Measurements from ENCODE around the gene PSRC1.
"Not testable (repeated sequence)": the region's sequence is repeated elsewhere in the genome, so short reads cannot be mapped to it uniquely, and the experiment has no call there.

The PSRC1 gene

DNA sequence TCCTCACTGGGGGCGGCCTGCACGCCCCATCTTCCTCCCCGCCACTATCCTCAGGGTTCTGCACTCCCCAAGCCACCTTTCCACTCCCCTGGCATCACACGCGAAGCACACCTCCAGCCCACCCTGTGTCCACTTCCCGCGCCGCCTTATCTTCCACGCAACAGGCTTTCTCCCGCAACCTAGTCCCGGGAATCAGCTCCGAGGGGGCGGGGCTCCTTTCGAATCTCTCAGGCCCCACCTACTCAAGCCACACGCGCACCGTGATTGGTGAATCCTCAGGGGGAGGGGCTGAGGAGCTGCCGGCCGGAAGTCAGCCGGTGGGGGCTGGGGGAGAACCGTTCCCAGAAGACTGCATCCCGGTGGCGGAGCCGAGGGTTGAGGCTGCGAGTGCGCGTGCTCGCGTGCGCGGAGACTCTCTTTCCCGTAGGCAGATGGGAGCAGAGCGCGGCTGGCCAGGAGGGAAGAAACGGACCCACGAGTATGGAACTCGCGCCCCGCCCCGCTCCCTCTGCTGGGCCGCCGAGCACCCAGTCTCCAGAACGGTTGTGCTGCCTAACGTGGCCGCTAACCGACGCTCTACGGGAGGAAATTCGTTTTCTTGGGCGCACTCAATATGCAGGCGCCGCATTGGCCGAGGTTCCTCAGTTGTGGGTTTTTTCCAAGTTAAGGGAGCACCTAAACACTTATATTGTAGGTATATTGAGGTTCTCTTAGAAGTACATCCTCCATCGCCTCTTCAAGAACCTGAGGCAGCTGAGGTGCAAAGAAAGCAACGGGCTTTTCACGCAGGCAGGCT is at the start of gene PSRC1:
Gene PSRC1, minus strand, starts transcription at position 194 of the 796 bp plus-strand sequence.
- DNase-seq (ENCODE audit: low spot score), result peak; percentile 95

- no peak for DNase-seq (ENCODE audit: low spot score)
Observed at GRCh38 chr1:109331113-109331512, 48.2 kb upstream of the PSRC1 start.

- no peak for DNase-seq (ENCODE audit: low spot score)
Observed at GRCh38 chr1:109327285-109327684, 44.3 kb upstream of the PSRC1 start.

- DNase-seq (ENCODE audit: low spot score), result no peak
Observed at GRCh38 chr1:109322974-109323373, 40.0 kb upstream of the PSRC1 start.

DNA sequence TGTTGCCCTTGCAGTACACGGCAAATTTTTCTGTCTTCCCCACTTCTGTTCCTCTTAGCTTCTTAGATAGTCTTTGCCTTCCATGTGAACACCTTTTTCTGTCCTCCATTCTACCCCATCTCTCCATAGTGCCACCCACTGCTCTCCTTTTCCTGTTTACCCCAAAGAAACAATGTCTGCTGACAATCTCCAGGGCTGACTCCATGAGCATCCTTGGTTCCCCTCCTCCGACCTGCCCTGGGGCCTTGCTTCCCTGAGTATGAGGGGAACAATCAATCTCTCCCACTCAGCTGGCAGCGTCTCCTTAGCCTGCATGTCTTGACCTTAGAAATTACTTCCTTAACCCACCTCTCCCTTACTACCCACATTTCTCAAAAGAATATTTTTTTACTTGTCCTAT is 36.2 kb upstream of the PSRC1 start:
- no peak for DNase-seq (ENCODE audit: low spot score)

DNA sequence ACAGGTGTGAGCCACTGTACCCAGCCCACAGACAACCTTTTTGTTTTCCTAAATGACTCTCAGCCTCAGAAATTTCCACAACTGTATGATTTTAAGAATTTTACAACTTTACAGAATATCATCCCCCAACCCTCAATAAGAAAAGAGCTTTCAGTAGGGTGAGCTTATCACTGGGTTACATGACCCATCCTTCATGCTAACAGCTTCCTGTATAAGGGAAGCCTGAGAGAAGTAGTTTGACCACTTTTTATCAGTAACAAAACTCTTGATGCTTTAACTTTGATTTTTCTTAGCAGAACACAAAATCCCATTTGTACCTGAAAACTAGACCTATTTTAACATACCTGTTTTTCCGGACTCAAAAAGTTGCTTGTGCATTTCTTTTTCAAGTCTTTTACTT is 33.6 kb upstream of the PSRC1 start:
- no peak for DNase-seq (ENCODE audit: low spot score)

DNA sequence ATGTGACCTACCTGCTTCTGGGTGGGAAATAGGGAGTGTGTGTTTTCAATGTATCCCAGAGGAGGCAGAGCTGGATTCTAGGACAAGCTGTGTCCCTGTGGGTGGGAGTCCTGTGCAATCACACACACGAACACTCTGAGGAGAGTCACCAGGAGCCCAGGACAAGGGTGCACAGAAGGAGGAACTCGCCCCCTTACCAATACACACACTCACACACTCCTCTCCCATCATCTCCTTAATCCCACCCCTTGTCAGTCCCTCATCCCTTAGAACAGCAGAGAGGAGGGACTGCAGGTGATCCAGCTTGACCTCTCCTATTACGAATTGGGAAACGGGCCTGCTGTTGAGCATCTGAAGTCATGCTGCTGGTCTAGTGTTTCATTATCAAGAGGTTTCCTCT is 32.3 kb upstream of the PSRC1 start:
- DNase-seq (ENCODE audit: low spot score), result no peak

- DNase-seq (ENCODE audit: low spot score), result no peak
Observed at GRCh38 chr1:109314795-109315194, 31.9 kb upstream of the PSRC1 start.

DNA sequence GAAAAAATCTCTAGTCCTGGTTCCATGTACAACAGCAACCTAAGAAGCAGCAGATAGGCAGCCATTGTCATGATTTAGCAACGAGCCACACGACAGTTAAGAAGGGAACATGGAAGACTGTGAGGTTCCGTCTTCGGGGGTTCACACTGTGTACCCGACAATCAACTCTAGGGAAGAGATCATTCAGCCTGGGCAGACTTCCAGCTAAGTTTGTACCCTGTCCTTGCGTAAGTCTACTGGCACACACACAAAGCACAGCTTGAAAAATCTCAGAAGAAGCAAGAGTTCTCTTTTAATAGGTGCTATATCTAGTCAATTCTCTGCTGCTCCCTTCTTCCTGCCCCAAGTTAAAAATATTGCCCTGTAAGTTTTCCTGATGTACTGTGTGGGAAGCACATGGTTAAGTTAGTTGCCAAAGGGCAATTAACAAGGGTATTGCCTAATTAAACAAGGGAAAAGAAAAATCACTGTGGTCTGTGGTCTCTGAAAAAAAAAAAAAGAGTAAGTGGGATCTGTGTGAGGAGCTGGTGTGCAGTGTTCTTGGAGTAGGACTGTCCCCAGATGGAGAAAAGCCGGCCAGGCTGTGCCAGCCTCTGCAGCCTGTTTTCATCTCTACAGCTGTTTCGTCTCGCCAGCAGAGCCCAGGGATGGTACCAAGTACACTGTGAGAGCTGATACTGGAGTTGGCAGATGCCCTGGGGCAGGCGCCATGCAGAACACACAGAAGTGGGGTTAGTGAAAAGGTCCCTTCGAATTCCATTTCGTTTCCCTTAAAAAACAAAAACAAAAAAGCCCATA is 30.2 kb upstream of the PSRC1 start:
- no peak for DNase-seq (ENCODE audit: low spot score)

DNA sequence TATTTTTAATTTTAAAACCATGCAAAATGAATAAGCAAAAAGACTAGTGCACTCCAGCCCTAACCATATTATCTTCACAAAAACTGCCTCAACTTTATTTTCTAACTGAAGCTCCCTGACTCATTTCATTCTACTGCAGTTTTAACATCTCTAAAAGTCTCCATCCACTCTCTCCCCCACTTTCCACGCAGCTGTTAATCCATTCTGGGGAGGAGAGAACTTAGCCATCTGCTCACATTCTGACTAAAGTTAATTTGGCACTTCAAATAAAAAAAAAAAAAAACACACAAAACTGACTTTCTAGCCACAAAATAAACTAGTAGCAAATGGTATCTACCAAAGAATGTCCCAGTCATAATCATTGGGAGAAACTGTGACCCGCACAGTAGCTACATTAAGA is 29.3 kb upstream of the PSRC1 start:
- DNase-seq (ENCODE audit: low spot score), result no peak

DNA sequence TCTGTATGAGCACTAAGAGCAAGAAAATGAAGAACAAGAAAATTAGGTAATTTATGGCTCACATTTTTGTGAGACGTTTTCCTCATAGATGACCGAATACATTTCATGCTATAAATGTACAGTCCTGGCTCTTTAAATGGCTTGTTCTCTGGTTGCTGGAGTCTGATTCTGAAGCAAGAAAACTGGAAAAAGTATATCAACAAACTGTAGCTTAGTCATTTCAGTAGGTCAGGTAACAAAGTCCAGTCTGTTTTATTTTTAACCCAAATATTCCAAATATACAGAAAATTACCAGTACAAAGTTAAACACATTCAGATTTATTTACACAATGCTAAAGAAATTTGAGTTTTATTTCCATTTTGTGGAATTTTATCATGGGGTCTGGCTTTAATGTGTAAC is 26.4 kb upstream of the PSRC1 start:
- DNase-seq (ENCODE audit: low spot score), result no peak

DNA sequence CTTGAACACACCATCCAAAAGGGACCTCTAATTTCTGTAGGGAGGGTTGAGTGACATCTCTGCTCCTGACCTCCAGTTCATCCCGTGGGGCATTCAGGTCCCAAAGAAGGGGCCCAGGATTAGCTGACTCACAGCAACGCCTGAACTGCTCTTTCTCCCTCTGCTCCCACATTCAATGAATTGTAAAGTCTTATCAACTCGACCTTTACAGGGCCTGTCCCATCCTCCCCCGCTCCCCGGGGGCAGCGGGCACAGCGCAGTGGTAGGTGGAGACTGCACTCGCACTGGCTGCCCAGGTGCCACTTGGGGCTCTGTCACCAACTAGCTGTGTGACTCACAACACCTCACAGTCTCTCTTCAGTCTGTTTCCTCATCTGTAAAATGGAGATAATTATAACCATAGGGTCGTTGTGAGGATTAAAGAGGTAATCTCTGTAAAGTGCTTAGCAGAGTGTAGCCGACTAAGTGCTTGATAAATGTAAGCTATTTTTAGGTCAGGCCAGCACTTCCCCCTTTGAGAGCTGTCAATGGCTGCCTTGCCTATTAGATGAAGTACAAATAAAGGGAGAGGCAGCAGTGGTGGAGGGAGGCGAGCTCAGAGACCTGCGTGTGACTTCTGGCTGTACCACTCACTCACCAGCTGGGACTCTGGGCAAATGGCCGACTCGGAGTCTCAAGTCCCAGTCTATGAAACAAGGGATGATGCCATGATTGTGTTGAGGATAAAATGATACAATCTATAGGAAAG is 24.5 kb upstream of the PSRC1 start:
- peak; percentile 11 for DNase-seq (ENCODE audit: low spot score)

DNA sequence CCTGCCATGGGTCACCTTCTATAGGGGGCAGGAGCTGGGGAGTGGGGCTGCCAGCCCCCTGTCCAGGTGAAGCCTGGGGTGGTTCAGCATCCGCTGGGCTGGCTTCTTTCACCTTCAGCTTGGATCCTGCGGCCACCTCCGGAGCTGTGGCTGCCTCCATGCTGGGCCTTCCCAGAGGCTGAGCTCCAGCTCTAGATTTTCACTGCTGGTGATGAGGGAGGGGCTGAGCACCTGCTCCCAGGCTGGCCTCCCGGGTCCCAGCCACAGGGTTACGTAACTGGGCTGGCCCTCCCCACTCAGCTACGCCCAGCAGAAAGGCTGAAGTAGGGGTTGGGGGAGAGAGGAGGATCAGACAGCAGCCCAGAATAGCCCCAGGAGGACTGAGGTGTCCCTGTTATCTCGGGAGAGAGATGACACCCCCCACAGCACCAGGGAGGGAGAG is 23.9 kb upstream of the PSRC1 start, which contains the start of gene MYBPHL:
Gene MYBPHL, minus strand, starts transcription at position 180 of the 442 bp plus-strand sequence. Its CDS starts 20 bp downstream, at position 160.
- DNase-seq (ENCODE audit: low spot score), result no peak

DNA sequence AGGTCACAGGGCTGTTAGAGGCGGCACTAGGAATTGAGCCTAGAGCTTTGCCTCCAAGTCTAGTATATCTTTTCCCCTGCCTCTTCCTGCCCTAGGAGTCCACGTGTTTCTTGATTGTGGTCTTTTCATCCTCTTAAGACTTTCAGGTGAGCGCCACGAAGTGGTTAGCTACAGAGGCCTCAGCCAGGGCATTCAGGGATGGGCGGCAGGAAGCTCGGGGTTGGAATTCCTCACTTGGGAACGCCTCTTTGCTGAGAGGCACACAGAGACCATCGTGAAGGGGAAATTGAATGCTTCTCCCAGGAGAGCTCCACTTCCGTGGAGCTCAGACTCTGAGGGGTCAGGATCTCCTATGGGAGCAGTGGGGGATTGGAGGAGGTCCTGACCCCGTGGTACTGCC is 23.0 kb upstream of the PSRC1 start:
- not testable (repeated sequence) for DNase-seq (ENCODE audit: low spot score)

- DNase-seq (ENCODE audit: low spot score), result no peak
Observed at GRCh38 chr1:109304226-109304920, 21.4 kb upstream of the PSRC1 start.

- DNase-seq (ENCODE audit: low spot score), result no peak
Observed at GRCh38 chr1:109301874-109302273, 18.9 kb upstream of the PSRC1 start.

GRCh38 chr1:109300650-109301151 is 17.8 kb upstream of the PSRC1 start:
- DNase-seq (ENCODE audit: low spot score), result no peak

- DNase-seq (ENCODE audit: low spot score), result no peak
Observed at GRCh38 chr1:109299558-109300343, 16.8 kb upstream of the PSRC1 start.

GRCh38 chr1:109298666-109299557 is 16.0 kb upstream of the PSRC1 start:
- no peak for DNase-seq (ENCODE audit: low spot score)

- no peak for DNase-seq (ENCODE audit: low spot score)
Observed at GRCh38 chr1:109296782-109297181, 13.8 kb upstream of the PSRC1 start.

All from hematopoietic multipotent progenitor cell treated with erythropoietin and hydrocortisone succinate and interleukin-3 and kit ligand, for 15 days (in vitro differentiated cells).